Lung (tissue), 12 donors: Measurements from ENCODE around the gene GTPBP4. TPM values are rescaled to one million over a fixed set of nuclear protein-coding genes. Genes with fewer than 3 reads are reported as not detected.
A peak's percentile ranks its signal among the peaks of the same experiment; 100 is the strongest.

Source experiments
- ATAC-seq: fragments of 200-7000 bp; cut with Tn5 transposase; one replicate; pipeline ENCODE4 v1.9.1; 2020; ENCODE audit warnings: moderate number of reproducible peaks; ENCODE audit not compliant: insufficient read depth, low FRiP score
- DNase-seq, 3 donors: peaks; one replicate each; pipeline ENCODE4 v3.0.0-alpha.2; 2013 to 2017
- H3K27ac ChIP-seq, 2 donors: one replicate each; pipeline ENCODE4 v1.5.1; 2013; ENCODE audit warnings: mild to moderate bottlenecking in 2 of 2, moderate library complexity in 2 of 2, control low read depth in 1 of 2, inconsistent platforms in 1 of 2, low read depth in 1 of 2, low read length in 1 of 2
- H3K27me3 ChIP-seq, 3 donors: one replicate each; pipeline ENCODE4 v1.5.1; 2013; ENCODE audit warnings: low read length in 2 of 3; ENCODE audit not compliant: control insufficient read depth in 3 of 3, insufficient read depth in 3 of 3
- H3K36me3 ChIP-seq, 4 donors: one replicate each; pipeline ENCODE4 v1.5.1; 2013; ENCODE audit warnings: low read length in 4 of 4, mild to moderate bottlenecking in 1 of 4, moderate library complexity in 1 of 4; ENCODE audit not compliant: control insufficient read depth in 4 of 4, insufficient read depth in 4 of 4
- H3K4me1 ChIP-seq, 5 donors: one replicate each; pipeline ENCODE4 v1.5.1; 2013; ENCODE audit warnings: low read length in 5 of 5, mild to moderate bottlenecking in 2 of 5, moderate library complexity in 1 of 5; ENCODE audit not compliant: control insufficient read depth in 5 of 5, insufficient read depth in 5 of 5
- H3K4me3 ChIP-seq: one replicate; pipeline ENCODE4 v1.5.1; 2013; ENCODE audit warnings: mild to moderate bottlenecking, control low read depth, moderate library complexity
- H3K9ac ChIP-seq, 2 donors: one replicate each; pipeline ENCODE4 v1.5.1; 2013; ENCODE audit warnings: low read length in 2 of 2, control low read depth in 1 of 2; ENCODE audit not compliant: insufficient read depth in 1 of 2
- H3K9me3 ChIP-seq, 4 donors: one replicate each; pipeline ENCODE4 v1.5.1; 2013; ENCODE audit warnings: low read length in 3 of 4, mild to moderate bottlenecking in 1 of 4, moderate library complexity in 1 of 4; ENCODE audit not compliant: control insufficient read depth in 4 of 4, insufficient read depth in 3 of 4
- WGBS, 2 donors: extraction: QIAGEN DNeasy Blood & Tissue Kit; methylation state at CpG; one replicate each; pipeline ENCODE4 v1.1.7; 2013; 5-methylcytosine and 5-hydroxymethylcytosine counted together
- polyA plus RNA-seq, 2 donors: library from polyadenylated mRNA; stranded (reverse); fragments of 200-250 nt; gene quantifications; one replicate each; pipeline ENCODE4 v1.2.1, GENCODE V29; 2013
- total RNA-seq, 2 donors: library from RNA; depleted of rRNA in 1 of 2; stranded (reverse); fragments of >200 nt in 1 of 2; gene quantifications; one replicate each; pipeline ENCODE4 v1.2.1, GENCODE V29; 2014 to 2021
- TF ChIP-seq, protein P1 (sequence below): IDR thresholded peaks from 2 replicates; pipeline ENCODE4 v1.5.1; 2012; ENCODE audit warnings: mild to moderate bottlenecking; ENCODE audit errors: control extremely low read depth, extremely low read depth
- donor health status: control.
- donor health status: control.
- donor health status: Bipolar disorder and iron deficiency.
- donor health status: healthy.
- donor health status: DM: yes; HTN: yes; CAD: no.

The GTPBP4 gene
- total and polyA plus RNA-seq, 4 donors, result 17.6 to 43.6 (median 39.1) TPM

DNA sequence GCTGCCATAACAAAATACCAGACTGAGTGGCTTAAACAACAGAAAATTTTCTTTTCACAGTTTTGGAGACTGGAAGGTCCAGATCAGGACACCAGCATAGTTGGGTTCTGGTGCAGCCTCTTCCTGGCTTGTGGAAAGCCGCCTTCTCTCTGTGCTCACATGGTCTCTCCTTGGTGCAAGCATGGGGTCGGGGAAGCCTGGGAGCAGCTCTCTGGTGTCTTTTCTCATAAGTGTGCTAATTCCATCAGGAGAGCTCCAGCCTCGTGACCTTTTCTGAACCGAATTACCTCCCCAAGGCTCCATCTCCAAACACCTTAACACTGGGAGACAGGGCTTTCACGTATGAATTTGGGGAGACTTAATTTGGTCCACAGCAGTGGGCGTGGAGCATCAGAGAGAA, 4.8 kb upstream of the GTPBP4 start:
- no peak overlapping the region for H3K4me3 ChIP-seq
- WGBS, 2 donors, result 88 to 96% methylated on average over 6 of the region's 6 CpGs
- H3K27ac ChIP-seq, result peak overlapping the region in 1 of 2 donors; percentile 83

DNA sequence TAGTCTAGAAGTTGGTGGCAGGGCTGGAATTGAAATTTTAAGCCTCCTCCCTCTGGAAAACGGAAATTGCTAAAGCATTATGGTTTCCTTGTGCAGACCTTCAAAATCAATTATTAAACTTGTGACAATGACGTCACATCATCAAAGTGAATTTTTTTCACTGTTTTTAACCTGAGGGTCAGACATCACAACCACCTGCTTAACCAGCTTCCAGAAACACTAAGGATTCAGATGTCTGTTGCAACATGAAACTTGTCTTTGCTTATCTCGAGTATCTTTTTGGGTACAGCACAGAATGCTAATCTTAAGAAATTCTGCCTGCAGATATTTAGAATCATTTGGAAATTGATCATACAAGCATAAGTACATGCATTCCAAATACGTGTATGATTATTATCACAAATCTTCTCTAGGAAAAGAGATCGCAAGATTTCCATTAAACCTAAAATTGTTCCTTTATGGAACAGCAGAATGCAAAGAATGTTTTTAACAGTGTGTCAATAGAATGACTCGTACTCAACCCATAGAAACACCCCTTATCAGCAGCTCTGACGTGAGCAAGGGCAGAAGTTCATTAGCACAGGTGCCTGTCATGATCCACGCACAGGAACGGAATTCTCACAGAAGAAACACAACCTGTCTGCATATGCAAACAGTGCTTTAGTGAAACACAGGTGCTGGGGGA, 4.1 kb upstream of the GTPBP4 start:
- peak overlapping the region in 1 of 2 donors; percentile 67 for H3K27ac ChIP-seq
- TF ChIP-seq, protein P1, sequence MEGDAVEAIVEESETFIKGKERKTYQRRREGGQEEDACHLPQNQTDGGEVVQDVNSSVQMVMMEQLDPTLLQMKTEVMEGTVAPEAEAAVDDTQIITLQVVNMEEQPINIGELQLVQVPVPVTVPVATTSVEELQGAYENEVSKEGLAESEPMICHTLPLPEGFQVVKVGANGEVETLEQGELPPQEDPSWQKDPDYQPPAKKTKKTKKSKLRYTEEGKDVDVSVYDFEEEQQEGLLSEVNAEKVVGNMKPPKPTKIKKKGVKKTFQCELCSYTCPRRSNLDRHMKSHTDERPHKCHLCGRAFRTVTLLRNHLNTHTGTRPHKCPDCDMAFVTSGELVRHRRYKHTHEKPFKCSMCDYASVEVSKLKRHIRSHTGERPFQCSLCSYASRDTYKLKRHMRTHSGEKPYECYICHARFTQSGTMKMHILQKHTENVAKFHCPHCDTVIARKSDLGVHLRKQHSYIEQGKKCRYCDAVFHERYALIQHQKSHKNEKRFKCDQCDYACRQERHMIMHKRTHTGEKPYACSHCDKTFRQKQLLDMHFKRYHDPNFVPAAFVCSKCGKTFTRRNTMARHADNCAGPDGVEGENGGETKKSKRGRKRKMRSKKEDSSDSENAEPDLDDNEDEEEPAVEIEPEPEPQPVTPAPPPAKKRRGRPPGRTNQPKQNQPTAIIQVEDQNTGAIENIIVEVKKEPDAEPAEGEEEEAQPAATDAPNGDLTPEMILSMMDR, result no peak
- peaks cover 0 to 10% (median 6%) of the 10 kb centered on the region in 5 donors for H3K4me1 ChIP-seq
- WGBS, 2 donors, result 72 to 81% methylated on average over 9 of the region's 9 CpGs
- H3K27me3 ChIP-seq, result no peaks in the 10 kb centered on the region
- H3K9ac ChIP-seq, result no peak overlapping the region
- peaks cover 0 to 1% (median 0%) of the 10 kb centered on the region in 4 donors for H3K36me3 ChIP-seq
- H3K4me3 ChIP-seq, result no peak overlapping the region
- DNase-seq (peak; percentile 52 to 65 (median 64)), ATAC-seq (no peak)
- H3K9me3 ChIP-seq, result peaks cover 0 to 10% (median 5%) of the 10 kb centered on the region in 4 donors

More for the DNA sequence above, 4.8 kb upstream of the GTPBP4 start:
- Histone ChIP-seq H3K36me3 (peaks cover 0 to 1% (median 0%) of the 10 kb centered on the region in 4 donors), H3K9ac (no peak overlapping the region), H3K9me3 (peaks cover 0 to 13% (median 7%) of the 10 kb centered on the region in 4 donors), H3K27me3 (no peaks in the 10 kb centered on the region), H3K4me1 (peaks cover 0 to 9% (median 6%) of the 10 kb centered on the region in 5 donors)
- DNase-seq (no peak), ATAC-seq (no peak)
- TF ChIP-seq, protein P1, result no peak

GRCh38 chr10:985361-985760, 2.9 kb upstream of the GTPBP4 start:
- WGBS, 2 donors, result 69 to 95% methylated on average over 2 of the region's 2 CpGs
- peaks cover 0 to 4% (median 1%) of the 10 kb centered on the region in 4 donors for H3K9me3 ChIP-seq
- no peaks in the 10 kb centered on the region for H3K27me3 ChIP-seq
- H3K9ac ChIP-seq, result peak overlapping the region in 1 of 2 donors; percentile 38
- H3K4me1 ChIP-seq, result peaks cover 8 to 15% (median 13%) of the 10 kb centered on the region in 5 donors
- ATAC-seq, result no peak
- H3K36me3 ChIP-seq, result peaks cover 0 to 2% (median under 1%) of the 10 kb centered on the region in 4 donors
- peak overlapping the region in 1 of 2 donors; percentile 86 for H3K27ac ChIP-seq
- TF ChIP-seq, protein P1, result no peak
- DNase-seq, result no peak
- H3K4me3 ChIP-seq, result no peak overlapping the region
